Astrocyte of the hippocampus (primary cell): ENCODE measurements around the gene SMARCA4.

Experiments
- DNase-seq: peaks from one replicate; pipeline ENCODE4 v3.0.0; 2011; ENCODE audit warnings: low read depth, low spot score

Gene SMARCA4

DNA sequence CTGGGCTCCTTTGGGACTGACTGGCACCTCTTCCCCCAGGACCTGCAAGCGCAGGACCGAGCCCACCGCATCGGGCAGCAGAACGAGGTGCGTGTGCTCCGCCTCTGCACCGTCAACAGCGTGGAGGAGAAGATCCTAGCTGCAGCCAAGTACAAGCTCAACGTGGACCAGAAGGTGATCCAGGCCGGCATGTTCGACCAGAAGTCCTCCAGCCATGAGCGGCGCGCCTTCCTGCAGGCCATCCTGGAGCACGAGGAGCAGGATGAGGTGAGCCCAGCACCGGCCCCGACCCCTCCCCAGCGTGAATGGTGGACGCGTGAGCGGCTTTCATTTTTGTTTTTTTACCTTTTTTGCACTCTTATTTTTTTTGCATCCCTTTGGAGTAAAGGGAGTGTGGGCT lies 72.4 kb downstream of the SMARCA4 start:
- no peak for DNase-seq

DNA sequence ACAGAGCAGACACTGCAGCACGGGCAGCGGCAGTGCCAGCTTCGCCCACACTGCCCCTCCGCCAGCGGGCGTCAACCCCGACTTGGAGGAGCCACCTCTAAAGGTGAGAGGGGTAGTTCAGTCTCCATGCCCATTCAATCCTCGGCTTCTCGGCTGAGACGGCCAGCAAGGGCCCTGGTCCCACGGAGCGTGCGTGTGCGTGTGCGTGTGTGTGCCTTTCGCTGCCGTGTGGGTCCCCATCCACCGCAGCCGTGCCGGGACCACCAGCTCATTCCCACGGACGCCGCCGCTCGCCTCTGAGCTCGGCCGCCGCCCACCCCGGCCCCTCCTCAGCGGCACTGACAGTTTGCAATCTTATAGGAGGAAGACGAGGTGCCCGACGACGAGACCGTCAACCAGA lies 72.9 kb downstream of the SMARCA4 start:
- no peak for DNase-seq

DNA sequence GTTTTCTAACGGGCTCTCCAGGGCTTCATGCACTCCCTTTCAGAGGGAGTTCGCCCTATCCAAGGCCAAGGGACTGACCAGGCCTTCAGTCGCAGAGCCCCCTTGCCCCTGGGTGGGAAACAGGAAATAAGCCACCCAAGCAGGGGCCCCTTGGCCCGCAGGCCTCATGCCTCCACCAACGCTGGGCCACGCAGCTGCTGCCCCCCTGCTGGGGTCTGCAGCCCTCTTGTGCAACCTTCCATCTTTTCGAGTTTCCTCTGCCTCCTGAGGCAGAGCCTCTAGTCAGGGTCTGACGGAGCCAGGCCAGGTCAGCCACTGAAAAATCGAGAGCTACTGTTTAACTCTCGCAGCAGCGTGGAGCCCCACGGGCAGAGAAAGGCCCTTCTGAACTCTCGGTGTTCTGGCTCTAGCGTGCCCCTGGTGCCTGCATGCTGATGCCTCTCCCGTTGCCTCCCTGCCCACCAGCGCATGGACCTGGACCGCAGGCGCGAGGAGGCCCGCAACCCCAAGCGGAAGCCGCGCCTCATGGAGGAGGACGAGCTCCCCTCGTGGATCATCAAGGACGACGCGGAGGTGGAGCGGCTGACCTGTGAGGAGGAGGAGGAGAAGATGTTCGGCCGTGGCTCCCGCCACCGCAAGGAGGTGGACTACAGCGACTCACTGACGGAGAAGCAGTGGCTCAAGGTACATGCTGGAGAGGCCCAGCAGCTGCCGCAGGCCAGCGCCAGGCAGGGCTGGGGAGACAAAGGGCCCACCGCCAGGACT lies 73.8 kb downstream of the SMARCA4 start:
- no peak for DNase-seq

DNA sequence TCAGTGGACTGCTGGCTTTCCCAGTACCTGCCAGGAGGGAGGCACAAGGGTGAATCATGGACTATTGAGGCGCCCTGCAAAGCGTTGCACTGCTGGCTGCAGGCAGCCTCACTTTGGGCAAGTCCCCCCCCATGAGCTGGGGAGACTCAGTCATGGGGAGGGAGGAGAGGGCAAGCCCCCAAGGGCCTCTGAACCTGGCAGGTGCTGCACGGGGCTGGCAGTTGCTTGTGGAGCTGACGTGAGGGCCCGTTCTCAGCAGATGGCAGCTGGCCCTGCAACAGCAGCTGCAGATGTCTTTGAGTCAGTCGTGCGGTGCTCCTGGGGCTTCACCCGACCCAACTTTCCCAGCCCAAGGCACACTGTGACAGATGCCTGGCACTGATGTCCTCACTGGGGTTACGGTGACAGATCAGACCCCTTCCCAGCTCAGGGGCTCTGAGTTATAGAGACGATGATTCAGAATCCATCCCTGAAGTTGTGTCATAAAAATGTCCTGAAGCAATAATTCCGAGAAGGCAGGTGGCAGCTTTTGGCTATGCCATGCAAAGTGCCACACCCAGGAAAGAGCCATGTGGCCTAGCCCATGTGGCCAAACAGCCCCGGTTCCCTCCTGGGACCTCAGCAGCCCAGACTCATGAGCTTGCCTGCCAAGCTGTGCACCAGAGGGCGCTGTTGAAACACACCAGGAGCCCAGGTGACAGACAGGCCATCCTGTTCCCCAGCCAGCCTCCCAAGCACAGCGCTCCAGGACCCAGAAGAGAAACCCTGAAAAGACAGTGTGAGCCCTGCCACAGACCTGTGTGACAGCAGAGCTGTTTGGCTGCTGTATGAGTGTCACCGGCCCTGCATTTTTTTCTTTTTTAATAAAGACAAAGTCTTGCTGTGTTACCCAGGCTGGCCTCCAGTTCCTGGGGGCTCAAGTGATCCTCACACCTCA lies 74.9 kb downstream of the SMARCA4 start:
- DNase-seq = peak; percentile 92

DNA sequence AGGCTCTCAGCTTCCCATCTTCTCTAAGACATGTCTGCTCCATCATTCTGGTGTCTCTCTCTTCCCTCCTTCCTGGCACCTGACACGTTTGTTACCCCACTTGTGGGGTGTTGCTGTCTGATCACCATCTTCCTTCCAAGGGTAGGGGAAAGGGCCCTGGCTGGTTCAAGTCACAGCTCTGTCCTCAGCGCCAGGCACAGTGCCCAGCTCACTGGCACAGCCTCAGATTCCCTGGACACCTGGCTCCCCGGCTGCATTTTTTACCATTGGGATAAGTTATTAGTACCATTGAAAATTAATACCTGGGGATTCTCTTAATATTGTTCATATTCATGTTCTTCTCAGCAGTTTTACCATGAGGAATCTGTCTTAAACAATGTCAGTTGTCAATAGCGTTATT lies 77.7 kb downstream of the SMARCA4 start:
- no peak for DNase-seq

DNA sequence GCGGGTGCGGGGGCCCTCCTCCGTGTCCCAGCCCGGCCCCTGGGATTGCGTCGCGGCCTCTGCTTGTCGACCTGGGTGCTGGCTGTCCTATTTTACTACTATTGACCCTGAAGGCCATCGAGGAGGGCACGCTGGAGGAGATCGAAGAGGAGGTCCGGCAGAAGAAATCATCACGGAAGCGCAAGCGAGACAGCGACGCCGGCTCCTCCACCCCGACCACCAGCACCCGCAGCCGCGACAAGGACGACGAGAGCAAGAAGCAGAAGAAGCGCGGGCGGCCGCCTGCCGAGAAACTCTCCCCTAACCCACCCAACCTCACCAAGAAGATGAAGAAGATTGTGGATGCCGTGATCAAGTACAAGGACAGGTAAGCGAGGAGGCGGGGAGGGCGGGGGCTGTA lies 80.4 kb downstream of the SMARCA4 start:
- DNase-seq = no peak

DNA sequence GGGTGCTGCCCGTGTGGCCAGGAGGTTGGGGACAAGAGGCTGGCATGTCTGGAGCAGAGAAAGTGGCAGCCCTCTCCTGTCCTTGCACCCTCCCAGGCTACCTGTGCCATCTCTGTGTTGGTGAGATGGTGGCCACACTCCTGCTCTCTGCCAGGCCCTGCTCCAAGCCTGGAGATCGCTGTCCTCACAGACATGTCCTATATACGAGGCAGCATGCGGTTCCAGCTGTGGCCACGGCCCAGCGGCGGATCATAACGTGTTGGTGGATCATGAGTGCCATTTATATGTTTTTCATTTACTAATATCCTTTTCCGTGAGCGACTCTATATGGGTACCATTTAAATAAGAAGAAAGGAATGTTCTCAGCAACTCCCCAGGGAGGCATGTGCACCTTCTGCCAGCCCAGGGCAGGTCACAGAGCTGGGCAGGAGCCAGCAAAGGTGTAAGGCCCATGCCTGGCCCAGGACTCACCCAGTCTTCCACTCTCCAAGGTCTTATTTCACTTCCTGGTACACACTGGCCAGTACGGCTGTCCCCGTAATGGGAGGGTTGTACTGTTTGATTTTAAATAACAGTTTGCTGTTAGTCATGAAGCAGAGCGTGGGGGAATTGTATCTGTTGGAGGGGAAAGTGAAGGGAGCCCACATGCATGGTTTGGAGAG lies 81.3 kb downstream of the SMARCA4 start:
- no peak for DNase-seq

DNA sequence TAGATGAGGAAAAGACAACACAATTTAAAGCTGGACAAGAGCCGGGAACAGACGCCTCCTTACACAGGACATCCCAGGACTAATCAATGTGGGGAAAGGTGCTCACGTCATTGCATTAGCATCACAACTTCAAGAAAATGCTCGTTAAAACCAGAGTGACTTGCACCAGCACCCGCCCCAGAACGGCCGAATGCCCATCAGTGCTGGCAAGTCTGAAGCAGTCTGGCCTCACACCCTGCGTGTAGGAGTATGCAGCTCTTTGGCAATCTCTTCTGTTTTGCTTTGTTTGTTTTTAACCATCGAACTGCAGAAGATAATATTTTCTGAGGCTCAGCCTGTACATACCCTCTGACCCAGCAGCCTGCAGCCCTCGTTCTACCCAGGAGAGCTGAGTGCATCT lies 83.6 kb downstream of the SMARCA4 start:
- no peak for DNase-seq

DNA sequence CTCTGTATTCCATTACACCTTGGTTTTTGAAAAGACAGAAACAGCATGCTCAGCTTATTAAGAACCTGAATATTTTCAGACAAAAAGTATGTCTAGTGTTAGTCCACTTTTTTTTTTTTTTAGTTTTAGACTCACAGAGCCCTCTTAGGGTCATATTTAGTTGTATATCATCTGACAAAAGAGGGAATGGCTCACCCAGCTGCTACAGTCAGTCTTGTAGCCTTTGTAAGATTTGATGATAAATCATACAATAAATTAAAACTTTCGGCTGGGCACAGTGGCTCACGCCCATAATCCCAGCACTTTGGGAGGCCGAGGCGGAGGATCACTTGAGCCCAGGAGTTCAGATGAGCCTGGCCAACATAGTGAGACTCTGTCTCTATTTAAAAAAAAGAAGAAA lies 84.7 kb downstream of the SMARCA4 start:
- DNase-seq = no peak

DNA sequence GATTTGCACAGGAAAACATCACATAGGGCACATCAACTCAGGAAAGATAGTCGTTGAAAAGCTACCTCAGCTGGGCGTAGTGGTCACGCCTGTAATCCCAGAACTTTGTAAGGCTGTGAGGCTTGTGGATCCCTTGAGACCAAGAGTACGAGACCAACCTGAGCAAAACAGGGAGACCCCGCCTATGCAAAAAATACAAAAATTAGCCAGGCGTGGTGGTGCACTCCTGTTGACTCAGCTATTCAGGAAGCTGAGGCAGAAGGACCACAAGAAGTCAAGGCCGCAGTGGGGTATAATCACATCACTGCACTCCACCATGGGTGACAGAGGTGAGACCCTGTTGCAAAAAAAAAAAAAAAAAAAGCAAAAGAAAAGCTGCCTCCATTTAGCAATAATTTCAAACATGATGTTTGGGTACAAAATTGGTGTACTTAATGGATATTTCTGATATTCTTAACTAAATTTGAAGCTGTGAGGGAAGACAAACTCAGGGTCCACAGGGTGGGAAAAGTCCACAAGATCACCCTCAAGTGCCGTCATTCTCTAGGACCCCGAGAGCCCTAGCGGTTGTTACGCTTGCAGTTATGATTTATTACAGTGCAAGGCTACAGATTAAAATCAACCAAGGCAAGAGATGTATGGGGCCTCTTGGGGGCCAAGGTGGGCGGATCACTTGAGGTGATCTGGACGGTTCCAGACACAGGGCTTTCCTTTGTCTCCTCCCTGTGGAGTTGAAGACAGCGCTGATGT lies 86.0 kb downstream of the SMARCA4 start:
- no peak for DNase-seq

DNA sequence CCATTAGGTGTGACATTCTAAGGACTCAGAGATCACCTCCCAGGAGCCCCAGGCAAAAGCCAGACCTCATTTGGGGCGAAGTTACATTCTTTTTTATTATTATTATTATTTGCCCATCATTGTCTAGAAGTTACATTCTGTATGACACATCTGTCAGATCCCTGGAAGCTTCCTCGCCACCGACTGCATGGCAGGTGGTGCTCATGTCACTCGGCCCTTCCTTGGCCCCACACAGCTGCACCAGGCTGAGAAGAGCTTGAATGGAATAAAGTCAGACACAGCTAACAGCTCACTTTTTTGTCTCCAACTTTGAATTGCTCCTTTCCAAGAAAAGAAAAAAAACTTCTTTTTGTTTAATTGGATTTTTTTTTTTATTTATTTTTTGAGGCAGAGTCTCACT lies 87.0 kb downstream of the SMARCA4 start:
- no peak for DNase-seq

DNA sequence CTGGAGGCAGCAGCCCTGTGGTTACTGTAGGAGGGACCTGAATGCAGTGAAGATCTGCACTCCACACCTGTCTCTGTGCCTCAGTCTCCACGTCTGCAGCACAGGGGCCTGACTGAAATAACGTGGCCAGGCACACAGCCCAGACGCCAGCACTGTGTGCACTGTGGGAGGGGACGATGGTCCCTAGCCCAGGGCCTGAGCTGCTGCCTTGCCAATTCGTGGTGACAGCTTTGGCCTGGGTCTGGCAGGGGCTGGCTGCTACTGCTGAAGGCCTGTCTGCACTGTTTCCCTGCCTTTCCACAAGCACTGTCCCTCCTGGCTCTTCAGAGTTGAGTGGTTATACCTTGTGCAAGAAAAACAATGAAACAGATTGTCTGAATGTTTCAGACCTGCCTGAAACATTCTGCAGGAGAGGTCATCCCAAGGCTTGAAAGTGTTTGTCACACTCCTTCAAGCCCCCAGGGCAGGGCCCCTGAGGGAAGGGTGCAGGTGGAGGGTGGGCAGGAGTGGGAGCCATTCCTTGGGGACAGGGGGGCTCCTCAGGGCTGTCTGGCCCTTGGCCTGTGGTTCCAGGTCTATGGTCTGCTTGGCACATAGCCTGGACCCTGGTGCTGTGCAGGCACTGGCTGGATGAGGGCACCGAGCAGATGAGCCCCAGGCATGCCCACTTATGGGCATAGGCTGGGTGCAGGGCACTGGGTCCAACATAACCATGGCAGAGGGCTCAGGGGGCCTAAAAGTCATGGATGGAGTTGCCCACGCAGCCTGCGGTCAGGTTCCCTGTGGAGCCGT lies 89.7 kb downstream of the SMARCA4 start:
- no peak for DNase-seq

DNA sequence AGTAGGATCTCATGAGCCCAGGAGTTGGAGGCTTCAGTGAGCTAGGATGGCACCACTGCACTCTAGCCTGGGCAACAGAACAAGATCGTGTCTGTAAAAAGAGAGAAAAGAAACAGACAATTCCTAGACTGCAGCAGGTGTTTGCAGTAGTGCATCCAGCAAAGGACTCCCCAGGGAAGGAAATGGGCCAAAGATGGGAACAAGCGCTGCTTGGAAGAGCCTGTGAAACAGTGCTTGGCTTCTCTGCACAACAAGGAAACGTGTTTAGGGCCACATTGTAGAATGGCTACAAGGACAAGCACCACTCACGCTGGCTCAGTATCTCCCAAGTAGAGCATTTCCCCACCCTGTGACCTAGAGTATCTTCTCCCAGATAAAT lies 93.0 kb downstream of the SMARCA4 start:
- no peak for DNase-seq

DNA sequence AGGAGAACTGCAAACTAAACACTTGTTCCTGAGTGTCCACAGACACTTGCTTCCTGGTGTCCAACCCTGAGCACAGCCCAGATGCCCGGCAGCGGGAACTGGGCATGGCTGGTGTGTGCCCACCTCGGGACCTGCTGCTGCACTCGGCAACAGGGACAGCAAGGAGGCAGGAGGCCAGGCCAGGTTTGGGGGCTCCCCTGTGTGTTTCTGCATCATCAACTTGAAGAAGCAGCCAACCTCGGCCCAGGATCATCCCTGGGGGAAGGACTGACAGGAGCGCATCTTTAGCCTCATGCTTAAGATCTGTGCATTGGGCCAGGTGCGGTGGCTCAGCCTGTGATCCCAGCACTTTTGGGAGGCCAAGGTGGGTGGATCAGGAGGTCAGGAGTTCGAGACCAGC lies 93.4 kb downstream of the SMARCA4 start:
- DNase-seq = no peak

DNA sequence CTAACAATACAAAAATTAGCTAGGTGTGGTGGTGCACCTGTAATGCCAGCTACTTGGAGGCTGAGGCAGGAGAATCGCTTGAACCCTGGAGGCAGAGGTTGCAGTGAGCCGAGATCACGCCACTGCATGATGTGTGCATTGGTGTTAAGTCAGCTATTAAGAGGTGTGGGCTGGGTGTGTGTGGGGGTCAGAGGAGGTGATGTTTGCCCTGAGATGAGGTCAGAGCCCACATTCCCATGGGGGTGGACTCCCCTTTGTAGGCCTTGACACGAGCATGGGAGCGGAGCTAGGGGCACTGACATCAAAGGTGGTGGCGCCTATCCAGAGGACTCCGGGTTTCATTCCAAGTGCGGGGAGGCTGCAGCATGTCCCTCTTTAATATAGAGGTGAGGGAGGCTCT lies 93.8 kb downstream of the SMARCA4 start:
- no peak for DNase-seq

DNA sequence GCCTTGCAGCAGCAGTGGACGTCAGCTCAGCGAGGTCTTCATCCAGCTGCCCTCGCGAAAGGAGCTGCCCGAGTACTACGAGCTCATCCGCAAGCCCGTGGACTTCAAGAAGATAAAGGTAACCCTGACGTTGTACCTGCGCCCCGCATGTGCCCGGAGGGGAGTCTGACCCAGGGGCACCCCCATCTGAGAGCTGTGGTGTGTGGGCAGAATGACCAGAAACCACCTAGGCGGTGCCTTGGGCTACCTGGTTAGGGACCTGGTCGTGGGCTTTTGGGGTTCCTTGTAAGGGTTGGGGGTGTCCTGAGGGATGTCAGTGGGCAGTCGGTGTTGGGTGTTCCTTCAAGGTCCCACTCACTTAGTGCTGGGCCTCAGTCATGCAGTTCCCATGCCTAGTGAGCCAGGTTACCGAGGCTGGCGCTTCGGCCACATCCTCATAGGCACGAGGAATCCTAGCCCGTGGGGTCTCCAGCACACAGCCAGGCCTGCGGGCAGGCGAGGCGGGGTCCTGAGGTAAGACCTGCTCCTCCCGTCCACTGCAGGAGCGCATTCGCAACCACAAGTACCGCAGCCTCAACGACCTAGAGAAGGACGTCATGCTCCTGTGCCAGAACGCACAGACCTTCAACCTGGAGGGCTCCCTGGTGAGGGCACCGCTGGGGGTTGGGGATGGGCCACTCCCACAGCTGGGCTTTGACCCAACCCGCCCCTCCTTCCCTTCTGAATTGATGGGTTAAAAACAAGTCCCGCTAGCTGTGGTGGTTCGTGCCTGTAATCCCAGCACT lies 97.6 kb downstream of the SMARCA4 start:
- no peak for DNase-seq

DNA sequence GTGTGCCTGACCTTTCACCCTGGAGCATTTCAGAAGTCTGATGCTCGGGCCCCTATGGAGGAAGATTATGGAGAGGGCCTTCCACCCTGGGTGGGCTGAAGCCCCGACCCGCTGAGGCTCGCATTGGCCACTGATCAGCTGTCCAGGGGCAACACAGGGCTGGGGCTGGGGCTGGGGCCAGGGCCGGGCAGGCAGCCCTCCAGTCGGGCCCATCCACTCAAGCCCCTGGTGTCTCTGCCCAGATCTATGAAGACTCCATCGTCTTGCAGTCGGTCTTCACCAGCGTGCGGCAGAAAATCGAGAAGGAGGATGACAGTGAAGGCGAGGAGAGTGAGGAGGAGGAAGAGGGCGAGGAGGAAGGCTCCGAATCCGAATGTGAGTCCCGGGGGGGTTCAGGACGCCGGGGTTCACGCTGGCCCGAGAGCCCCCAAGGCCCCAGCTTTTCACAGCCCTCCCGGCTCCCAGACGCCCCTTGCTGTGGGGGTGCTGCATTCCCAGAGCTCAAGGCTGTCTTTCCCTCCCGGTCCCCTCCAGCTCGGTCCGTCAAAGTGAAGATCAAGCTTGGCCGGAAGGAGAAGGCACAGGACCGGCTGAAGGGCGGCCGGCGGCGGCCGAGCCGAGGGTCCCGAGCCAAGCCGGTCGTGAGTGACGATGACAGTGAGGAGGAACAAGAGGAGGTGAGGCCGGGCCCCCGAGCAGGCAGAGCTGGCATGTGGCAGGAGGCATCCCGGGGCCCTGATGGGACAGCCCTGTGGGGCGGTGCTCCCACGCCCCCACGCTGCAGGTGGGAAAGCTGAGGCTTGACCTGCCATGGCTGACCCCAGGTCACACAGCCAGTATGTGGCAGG lies 98.9 kb downstream of the SMARCA4 start:
- no peak for DNase-seq

DNA sequence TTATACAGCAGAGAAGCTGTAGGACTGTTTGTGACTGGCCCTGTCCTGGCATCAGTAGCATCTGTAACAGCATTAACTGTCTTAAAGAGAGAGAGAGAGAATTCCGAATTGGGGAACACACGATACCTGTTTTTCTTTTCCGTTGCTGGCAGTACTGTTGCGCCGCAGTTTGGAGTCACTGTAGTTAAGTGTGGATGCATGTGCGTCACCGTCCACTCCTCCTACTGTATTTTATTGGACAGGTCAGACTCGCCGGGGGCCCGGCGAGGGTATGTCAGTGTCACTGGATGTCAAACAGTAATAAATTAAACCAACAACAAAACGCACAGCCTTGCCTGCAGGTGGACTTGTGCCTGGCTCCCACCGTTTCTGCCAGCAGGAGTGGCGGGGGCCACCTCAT lies 101.1 kb downstream of the SMARCA4 start:
- no peak for DNase-seq

DNA sequence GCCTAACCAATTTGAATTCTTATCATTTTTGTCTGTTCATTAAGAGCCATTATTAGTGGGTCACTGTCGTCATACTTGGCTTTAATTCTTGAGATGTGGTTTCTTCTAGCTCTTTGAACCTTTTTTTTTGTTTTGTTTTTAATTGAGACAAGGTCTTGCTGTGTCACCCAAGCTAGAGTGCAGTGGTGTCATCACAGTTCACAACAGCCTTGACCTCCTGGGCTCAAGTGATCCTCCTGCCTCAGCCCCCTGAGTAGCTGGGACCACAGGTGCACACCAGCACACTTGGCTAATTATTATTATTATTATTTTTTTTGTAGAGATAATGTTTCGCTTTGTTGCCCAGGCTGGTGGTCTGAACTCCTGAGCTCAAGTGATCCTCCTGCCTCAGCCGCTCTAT lies 102.6 kb downstream of the SMARCA4 start:
- peak; percentile 41 for DNase-seq
